ENCODE results near the gene MEI4. TPM values are rescaled to one million over a fixed set of nuclear protein-coding genes. Genes with fewer than 3 reads are reported as not detected.

MEI4 gene
- polyA plus RNA-seq, 1 donor (not counting 4 experiments of a cell fraction or from before 2014, with no cell fraction given) = 0.01 TPM

- DNase-seq (ENCODE audit: low read depth, low spot score) = no peak
- no peak overlapping the region for H3K4me2 ChIP-seq (ENCODE audit: control insufficient read depth, extremely low read depth, insufficient read depth, low read depth, low read length)
- H3K4me3 ChIP-seq (ENCODE audit: control insufficient read depth in 2 of 3, extremely low read depth in 1 of 3, insufficient read depth in 2 of 3, low read depth in 1 of 3, low read length in 3 of 3) = no peak overlapping the region
- no peaks in the 10 kb centered on the region for H3K27me3 ChIP-seq (ENCODE audit: control insufficient read depth, extremely low read depth, insufficient read depth, low read length)
- no peak overlapping the region for H2AFZ ChIP-seq (ENCODE audit: control insufficient read depth, low read length)
- no peak overlapping the region for H3K9ac ChIP-seq (ENCODE audit: control insufficient read depth, extremely low read depth, insufficient read depth, low read length)
- H3K9me1 ChIP-seq (ENCODE audit: control insufficient read depth, extremely low read depth, insufficient read depth, low read length) = no peaks in the 10 kb centered on the region
- no peaks in the 10 kb centered on the region for H3K9me3 ChIP-seq (ENCODE audit: control insufficient read depth, low read depth, low read length)
- dilution Hi-C loops (cut with MboI; ENCODE audit: extremely low pct_ligation_motif_present, low sequenced_read_pairs) = no loop called here
- H3K79me2 ChIP-seq (ENCODE audit: control insufficient read depth, insufficient read depth, low read length) = no peaks in the 10 kb centered on the region
- H4K20me1 ChIP-seq (ENCODE audit: control insufficient read depth, extremely low read depth, insufficient read depth, low read length) = no peaks in the 10 kb centered on the region
- H3K27ac ChIP-seq (ENCODE audit: control insufficient read depth, insufficient read depth, low read length) = no peak overlapping the region
- H3K4me1 ChIP-seq (ENCODE audit: control insufficient read depth, extremely low read depth, insufficient read depth, low read length) = no peaks in the 10 kb centered on the region
- no peaks in the 10 kb centered on the region for H3K36me3 ChIP-seq (ENCODE audit: control insufficient read depth in 2 of 2, extremely low read depth in 1 of 2, insufficient read depth in 2 of 2, low read length in 2 of 2)
- FAIRE-seq = no peak
- TF ChIP-seq EZH2 (IDR thresholded peaks at IDR 0.05; ENCODE audit: low read length) (no peak), CTCF (optimal IDR thresholded peaks at IDR 0.05 in 1 of 3, IDR thresholded peaks at IDR 0.05 in 1 of 3, conservative IDR thresholded peaks at IDR 0.05 in 1 of 3; ENCODE audit: extremely low read depth in 1 of 3, insufficient read depth in 2 of 3, low read length in 3 of 3) (no peak)
Measured at GRCh38 chr6:77796824-77797809, 144.3 kb downstream of the MEI4 start.

- Histone ChIP-seq H3K36me3 (ENCODE audit: control insufficient read depth in 2 of 2, extremely low read depth in 1 of 2, insufficient read depth in 2 of 2, low read length in 2 of 2) (no peaks in the 10 kb centered on the region), H3K9me1 (ENCODE audit: control insufficient read depth, extremely low read depth, insufficient read depth, low read length) (no peaks in the 10 kb centered on the region), H3K4me3 (ENCODE audit: control insufficient read depth in 2 of 3, extremely low read depth in 1 of 3, insufficient read depth in 2 of 3, low read depth in 1 of 3, low read length in 3 of 3) (no peak overlapping the region), H2AFZ (ENCODE audit: control insufficient read depth, low read length) (no peak overlapping the region), H3K4me2 (ENCODE audit: control insufficient read depth, extremely low read depth, insufficient read depth, low read depth, low read length) (no peak overlapping the region), H4K20me1 (ENCODE audit: control insufficient read depth, extremely low read depth, insufficient read depth, low read length) (no peaks in the 10 kb centered on the region), H3K9me3 (ENCODE audit: control insufficient read depth, low read depth, low read length) (no peaks in the 10 kb centered on the region), H3K27ac (ENCODE audit: control insufficient read depth, insufficient read depth, low read length) (no peak overlapping the region), H3K9ac (ENCODE audit: control insufficient read depth, extremely low read depth, insufficient read depth, low read length) (no peak overlapping the region), H3K79me2 (ENCODE audit: control insufficient read depth, insufficient read depth, low read length) (no peaks in the 10 kb centered on the region), H3K27me3 (ENCODE audit: control insufficient read depth, extremely low read depth, insufficient read depth, low read length) (no peaks in the 10 kb centered on the region), H3K4me1 (ENCODE audit: control insufficient read depth, extremely low read depth, insufficient read depth, low read length) (no peaks in the 10 kb centered on the region)
- TF ChIP-seq CTCF (optimal IDR thresholded peaks at IDR 0.05 in 1 of 3, IDR thresholded peaks at IDR 0.05 in 1 of 3, conservative IDR thresholded peaks at IDR 0.05 in 1 of 3; ENCODE audit: extremely low read depth in 1 of 3, insufficient read depth in 2 of 3, low read length in 3 of 3) (no peak), EZH2 (IDR thresholded peaks at IDR 0.05; ENCODE audit: low read length) (no peak)
- dilution Hi-C loops (cut with MboI; ENCODE audit: extremely low pct_ligation_motif_present, low sequenced_read_pairs) = no loop called here
- no peak for DNase-seq (ENCODE audit: low read depth, low spot score)
- no peak for FAIRE-seq
Measured at GRCh38 chr6:77812304-77812703, 159.5 kb downstream of the MEI4 start.

Measured in keratinocyte (primary cell).